Natural killer cell treated with Interleukin-12 subunit alpha and Interleukin-12 subunit beta and Interleukin-15 and Interleukin-18, amount 100 ng/mL, for 72 hours (primary cell): Measurements from ENCODE around the gene SPATA18. TPM values are rescaled to one million over a fixed set of nuclear protein-coding genes. Genes with fewer than 3 reads are reported as not detected.

ENCODE experiments used
- ATAC-seq, 2 donors: fragments of 150-1000 bp; cut with Tn5 transposase in 1 of 2; sonication (Bioruptor Pico), chemical (Tn5 transposase) in 1 of 2; 2 replicates each; pipeline ENCODE4 v1.10.0; 2021
- DNase-seq: peaks from one replicate; pipeline ENCODE4 v3.0.0; 2022; ENCODE audit warnings: low spot score
- H3K27ac Mint-ChIP-seq, 2 donors: 1 replicate in 1 of 2; 2 replicates in 1 of 2; pipeline ENCODE4 v1.8.0; 2022; ENCODE audit warnings: mixed read lengths in 2 of 2, mild to moderate bottlenecking in 1 of 2, moderate library complexity in 1 of 2
- H3K27me3 Mint-ChIP-seq, 2 donors: 1 replicate in 1 of 2; 2 replicates in 1 of 2; pipeline ENCODE4 v1.8.0; 2022; ENCODE audit warnings: mixed read lengths in 2 of 2
- H3K36me3 Mint-ChIP-seq: one replicate; pipeline ENCODE4 v1.8.0; 2022; ENCODE audit warnings: mixed read lengths
- H3K4me1 Mint-ChIP-seq, 2 donors: 1 replicate in 1 of 2; 2 replicates in 1 of 2; pipeline ENCODE4 v1.8.0; 2022; ENCODE audit warnings: low read depth in 2 of 2, mixed read lengths in 2 of 2, mild to moderate bottlenecking in 1 of 2
- H3K4me3 Mint-ChIP-seq: one replicate; pipeline ENCODE4 v1.8.0; 2022; ENCODE audit warnings: mixed read lengths
- H3K9me3 Mint-ChIP-seq: 2 replicates; pipeline ENCODE4 v1.8.0; 2022; ENCODE audit warnings: mixed read lengths
- total RNA-seq, 2 donors: library from RNA; stranded (reverse); gene quantifications; one replicate each; pipeline ENCODE4 v1.2.3, GENCODE V29; 2022

The SPATA18 gene, protein sequence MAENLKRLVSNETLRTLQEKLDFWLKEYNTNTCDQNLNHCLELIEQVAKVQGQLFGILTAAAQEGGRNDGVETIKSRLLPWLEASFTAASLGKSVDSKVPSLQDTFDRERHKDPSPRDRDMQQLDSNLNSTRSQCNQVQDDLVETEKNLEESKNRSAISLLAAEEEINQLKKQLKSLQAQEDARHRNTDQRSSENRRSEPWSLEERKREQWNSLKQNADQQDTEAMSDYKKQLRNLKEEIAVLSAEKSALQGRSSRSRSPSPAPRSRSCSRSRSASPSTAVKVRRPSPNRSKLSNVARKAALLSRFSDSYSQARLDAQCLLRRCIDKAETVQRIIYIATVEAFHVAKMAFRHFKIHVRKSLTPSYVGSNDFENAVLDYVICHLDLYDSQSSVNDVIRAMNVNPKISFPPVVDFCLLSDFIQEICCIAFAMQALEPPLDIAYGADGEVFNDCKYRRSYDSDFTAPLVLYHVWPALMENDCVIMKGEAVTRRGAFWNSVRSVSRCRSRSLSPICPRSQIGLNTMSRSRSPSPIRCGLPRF
- total RNA-seq, result not detected

DNA sequence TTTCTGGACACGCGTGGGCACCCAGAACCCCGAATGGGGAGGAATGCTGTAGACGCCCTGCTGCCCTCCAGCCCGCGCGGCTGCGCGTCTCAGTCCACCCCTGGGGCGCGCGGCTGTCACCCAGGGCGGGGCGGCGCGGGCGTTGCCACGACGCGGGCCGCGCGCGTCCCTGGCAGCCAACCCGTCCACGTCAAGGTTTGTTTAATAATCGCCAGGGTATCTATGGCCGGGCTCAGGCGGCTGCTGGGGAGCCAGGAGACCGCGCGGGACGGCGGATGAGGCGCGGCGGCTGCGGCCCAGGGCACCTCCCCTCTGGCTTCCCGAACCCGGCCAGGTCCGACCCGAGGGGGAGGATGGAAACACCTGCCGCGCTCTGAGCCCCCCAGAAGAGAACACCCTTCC is at the start of gene SPATA18:
Gene SPATA18 (plus strand): TSS at position 92 of the 402 bp plus-strand sequence. CDS start 401 bp downstream, outside the sequence.
- peak in 1 of 2 donors; percentile 57 for ATAC-seq
- peaks cover 7% of the 10 kb centered on the region for H3K36me3 Mint-ChIP-seq

DNA sequence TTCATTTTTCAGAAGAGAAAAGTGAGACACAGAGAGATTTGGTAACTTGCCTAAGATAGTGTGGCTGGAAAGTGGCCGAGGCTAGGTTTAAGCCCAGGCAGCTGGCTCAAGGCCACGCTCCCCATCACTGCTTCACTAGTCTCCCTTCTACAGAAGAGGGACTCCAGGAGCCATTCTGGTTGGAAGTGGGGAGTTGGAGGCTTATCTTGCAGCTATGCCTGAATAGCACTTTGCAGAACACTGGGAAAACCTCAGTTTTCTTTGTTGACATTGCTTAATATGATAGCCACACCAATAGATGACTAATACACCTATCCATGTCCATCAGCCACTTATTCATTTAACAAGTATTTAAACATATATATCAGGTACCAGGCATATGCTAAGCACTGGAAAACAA is 49.5 kb upstream of the SPATA18 start:
- Mint-ChIP-seq H3K4me3 (no peak overlapping the region), H3K27me3 (peaks cover 0 to 3% of the 10 kb centered on the region in 2 donors), H3K36me3 (no peaks in the 10 kb centered on the region), H3K27ac (no peak overlapping the region), H3K4me1 (no peaks in the 10 kb centered on the region), H3K9me3 (no peaks in the 10 kb centered on the region)
- DNase-seq (no peak), ATAC-seq (no peak)

More for the DNA sequence above, at the start of gene SPATA18:
- H3K27me3 Mint-ChIP-seq, result peaks cover 28 to 51% of the 10 kb centered on the region in 2 donors
- peak within 1 kb of the TSS; percentile 34 for H3K4me3 Mint-ChIP-seq
- DNase-seq, result no peak
- peaks cover 6 to 7% of the 10 kb centered on the region in 2 donors for H3K4me1 Mint-ChIP-seq
- peaks cover 4% of the 10 kb centered on the region for H3K9me3 Mint-ChIP-seq
- no peak within 1 kb of the TSS for H3K27ac Mint-ChIP-seq

DNA sequence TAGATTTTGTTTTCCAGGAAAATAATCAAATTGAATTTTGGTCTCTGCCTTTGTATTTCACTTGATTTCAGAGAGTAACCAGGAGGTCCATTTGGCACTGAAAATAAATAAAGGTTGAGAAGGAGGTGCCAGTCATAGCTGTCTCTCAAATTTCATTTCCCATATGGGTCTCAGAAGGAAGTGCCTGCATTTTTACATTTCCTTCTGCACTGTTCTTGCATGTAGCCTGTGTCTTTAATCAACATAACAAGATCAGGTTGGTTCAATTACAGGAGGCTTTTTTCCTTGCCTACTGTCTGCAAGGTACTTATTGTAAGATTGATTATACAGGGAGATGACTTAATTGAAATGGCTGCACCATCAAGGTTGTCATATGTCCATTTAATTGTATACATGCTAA is 46.7 kb upstream of the SPATA18 start:
- Mint-ChIP-seq H3K27ac (no peak overlapping the region), H3K9me3 (no peaks in the 10 kb centered on the region), H3K4me1 (no peaks in the 10 kb centered on the region), H3K36me3 (no peaks in the 10 kb centered on the region), H3K4me3 (no peak overlapping the region), H3K27me3 (no peaks in the 10 kb centered on the region)
- DNase-seq (no peak), ATAC-seq (no peak)

DNA sequence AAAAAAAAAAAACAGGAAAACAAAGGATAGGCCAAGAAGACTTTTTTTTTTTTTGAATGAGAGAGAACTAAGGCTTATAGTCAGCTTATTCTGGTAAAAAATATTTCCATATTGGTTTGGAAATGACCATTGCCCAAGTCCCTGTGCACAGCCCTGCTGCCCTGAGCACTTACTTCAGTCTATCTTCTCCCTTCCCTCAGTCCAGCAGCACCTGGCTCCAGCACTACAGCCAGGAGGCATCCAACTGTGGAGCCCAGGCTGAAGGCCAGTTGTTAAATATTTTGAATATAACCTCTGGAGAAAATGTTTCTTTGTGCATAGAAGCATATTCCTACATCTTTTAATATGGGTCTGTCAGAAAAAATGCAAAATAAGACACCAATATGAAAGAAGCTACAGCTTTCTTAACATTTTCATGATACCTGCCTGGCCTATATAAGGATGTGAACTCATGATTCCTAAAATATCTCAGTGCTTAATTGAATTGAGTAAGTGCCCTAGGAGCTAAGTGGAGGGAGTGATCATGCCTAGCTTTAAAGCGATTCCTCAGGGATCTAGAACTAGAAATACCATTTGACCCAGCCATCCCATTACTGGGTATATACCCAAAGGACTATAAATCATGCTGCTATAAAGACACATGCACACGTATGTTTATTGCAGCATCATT is 45.4 kb upstream of the SPATA18 start:
- H3K9me3 Mint-ChIP-seq, result no peaks in the 10 kb centered on the region
- ATAC-seq, result no peak
- no peaks in the 10 kb centered on the region for H3K36me3 Mint-ChIP-seq
- no peak overlapping the region for H3K4me3 Mint-ChIP-seq
- H3K27me3 Mint-ChIP-seq, result no peaks in the 10 kb centered on the region
- no peak overlapping the region for H3K27ac Mint-ChIP-seq
- no peaks in the 10 kb centered on the region for H3K4me1 Mint-ChIP-seq
- no peak for DNase-seq

DNA sequence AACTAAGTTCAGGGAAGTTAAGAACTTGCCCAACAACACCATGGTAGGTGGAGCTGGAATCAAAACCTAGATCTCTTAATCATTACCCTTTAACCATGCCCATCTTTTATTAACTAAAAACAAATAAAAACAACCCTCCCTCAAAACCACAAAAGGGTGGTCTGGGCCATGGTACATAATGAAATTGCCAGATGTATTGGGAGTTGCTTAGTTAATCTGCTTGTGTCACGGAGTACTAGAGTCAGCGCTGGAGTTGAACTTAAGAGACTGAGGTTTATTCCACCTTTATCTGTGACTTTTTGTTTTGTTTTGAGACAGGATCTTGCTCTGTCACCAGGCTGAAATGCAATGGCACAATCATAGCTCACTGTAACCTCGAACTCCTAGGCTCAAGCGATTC is 44.2 kb upstream of the SPATA18 start:
- no peaks in the 10 kb centered on the region for H3K4me1 Mint-ChIP-seq
- ATAC-seq, result no peak
- H3K27me3 Mint-ChIP-seq, result no peaks in the 10 kb centered on the region
- no peak overlapping the region for H3K4me3 Mint-ChIP-seq
- H3K36me3 Mint-ChIP-seq, result no peaks in the 10 kb centered on the region
- no peaks in the 10 kb centered on the region for H3K9me3 Mint-ChIP-seq
- H3K27ac Mint-ChIP-seq, result no peak overlapping the region
- no peak for DNase-seq

DNA sequence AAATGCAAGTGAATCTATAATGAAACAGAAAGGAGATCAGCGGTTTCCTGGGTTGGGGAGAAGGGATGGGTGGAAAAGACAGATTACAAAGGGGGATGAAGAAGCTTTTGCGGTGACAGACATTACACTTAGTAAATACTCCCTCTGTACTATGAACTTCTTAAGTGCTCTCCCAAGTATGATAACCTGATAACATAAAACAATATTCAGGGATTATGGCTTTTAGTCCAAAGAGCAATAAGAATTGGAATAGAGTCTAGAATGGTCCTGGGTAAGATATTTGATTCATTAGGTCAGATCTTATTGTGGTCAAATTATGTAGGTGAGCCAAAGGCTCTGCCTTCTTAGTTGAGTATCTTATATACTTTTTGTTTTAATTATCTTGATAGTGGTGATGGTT is 40.1 kb upstream of the SPATA18 start:
- no peaks in the 10 kb centered on the region for H3K9me3 Mint-ChIP-seq
- H3K4me1 Mint-ChIP-seq, result no peaks in the 10 kb centered on the region
- no peak overlapping the region for H3K27ac Mint-ChIP-seq
- H3K36me3 Mint-ChIP-seq, result no peaks in the 10 kb centered on the region
- H3K4me3 Mint-ChIP-seq, result no peak overlapping the region
- DNase-seq, result no peak
- H3K27me3 Mint-ChIP-seq, result no peaks in the 10 kb centered on the region
- ATAC-seq, result no peak

DNA sequence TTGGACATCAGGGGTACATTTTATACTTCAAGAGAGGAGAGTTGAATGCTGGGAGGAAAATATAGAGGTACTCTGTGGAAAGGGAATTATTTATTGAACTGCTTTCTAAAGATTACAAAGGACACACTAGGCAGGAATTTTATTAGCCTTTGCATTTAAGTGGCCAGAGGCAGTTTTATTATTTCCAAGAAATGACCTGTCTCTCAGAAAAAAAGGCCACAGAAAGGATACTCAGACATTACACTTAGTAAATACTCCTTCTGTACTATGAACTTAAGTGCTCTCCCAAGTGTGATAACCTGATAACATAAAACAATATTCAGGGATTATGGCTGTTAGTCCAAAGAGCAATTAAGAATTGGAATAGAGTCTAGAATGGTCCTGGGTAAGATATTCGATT is 38.5 kb upstream of the SPATA18 start:
- no peaks in the 10 kb centered on the region for H3K27me3 Mint-ChIP-seq
- DNase-seq (no peak), ATAC-seq (no peak)
- H3K9me3 Mint-ChIP-seq, result no peaks in the 10 kb centered on the region
- H3K36me3 Mint-ChIP-seq, result no peaks in the 10 kb centered on the region
- H3K4me1 Mint-ChIP-seq, result no peaks in the 10 kb centered on the region
- H3K27ac Mint-ChIP-seq, result no peak overlapping the region
- no peak overlapping the region for H3K4me3 Mint-ChIP-seq

DNA sequence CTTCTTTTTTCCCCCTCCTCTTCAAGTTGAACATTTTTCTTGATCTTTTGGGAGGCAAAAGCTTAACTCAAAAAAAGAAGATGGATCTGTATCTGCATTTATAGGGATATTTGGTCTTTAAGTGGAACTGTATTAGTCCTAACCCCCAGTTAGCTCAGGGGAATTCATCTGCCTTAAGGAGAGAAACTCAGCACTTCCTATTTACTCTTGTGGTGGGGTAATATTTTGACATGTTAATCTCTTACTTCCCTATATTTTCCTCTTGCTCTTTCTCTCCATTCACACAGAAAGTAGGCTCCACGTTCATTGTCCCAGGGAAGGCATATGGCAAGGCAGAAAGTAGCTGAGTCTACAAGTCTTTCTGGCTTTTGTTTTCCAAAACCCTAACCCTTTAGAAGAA is 36.2 kb upstream of the SPATA18 start:
- H3K27ac Mint-ChIP-seq, result no peak overlapping the region
- no peaks in the 10 kb centered on the region for H3K4me1 Mint-ChIP-seq
- no peaks in the 10 kb centered on the region for H3K27me3 Mint-ChIP-seq
- H3K36me3 Mint-ChIP-seq, result no peaks in the 10 kb centered on the region
- H3K4me3 Mint-ChIP-seq, result no peak overlapping the region
- no peaks in the 10 kb centered on the region for H3K9me3 Mint-ChIP-seq
- DNase-seq, result no peak
- no peak for ATAC-seq

DNA sequence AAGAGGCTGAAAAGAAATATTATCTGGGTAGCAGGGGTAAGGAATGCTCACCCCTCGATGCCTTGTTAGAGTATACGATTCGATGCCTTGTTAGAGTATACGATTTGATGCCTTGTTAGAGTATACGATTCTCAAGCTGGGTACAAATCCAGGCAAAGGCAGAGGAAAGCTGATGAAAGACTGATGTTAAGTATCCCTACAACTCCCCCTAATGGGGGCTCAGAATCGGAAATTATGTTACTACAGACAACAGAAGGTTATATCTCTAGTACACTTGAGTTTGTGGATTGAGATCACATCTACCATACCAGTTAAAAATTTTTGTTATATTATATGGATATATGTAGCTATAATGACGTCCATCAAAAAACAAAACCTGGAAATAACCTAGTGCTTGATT is 35.7 kb upstream of the SPATA18 start:
- ATAC-seq (no peak), DNase-seq (no peak)
- Mint-ChIP-seq H3K27me3 (no peaks in the 10 kb centered on the region), H3K27ac (no peak overlapping the region), H3K36me3 (no peaks in the 10 kb centered on the region), H3K4me1 (no peaks in the 10 kb centered on the region), H3K4me3 (no peak overlapping the region), H3K9me3 (no peaks in the 10 kb centered on the region)

DNA sequence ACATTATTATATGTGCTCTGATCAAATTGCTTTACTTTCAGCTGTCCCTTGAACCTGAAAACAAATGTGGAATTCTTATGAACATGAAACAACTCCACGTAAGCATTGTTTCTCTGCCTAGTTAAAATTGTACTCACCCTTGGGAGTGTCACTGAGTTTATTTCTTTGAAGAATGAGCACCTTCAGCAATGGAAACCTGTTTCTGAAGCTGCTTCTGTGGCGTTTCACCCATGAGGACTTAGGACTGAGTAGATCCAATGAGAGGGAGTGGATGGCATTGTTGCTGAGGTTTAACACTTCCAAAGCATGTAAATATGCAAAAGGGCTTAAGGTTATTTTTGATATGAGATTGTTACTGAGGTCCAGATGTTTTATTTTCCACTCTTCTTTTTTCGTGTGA is 34.1 kb upstream of the SPATA18 start:
- no peaks in the 10 kb centered on the region for H3K4me1 Mint-ChIP-seq

DNA sequence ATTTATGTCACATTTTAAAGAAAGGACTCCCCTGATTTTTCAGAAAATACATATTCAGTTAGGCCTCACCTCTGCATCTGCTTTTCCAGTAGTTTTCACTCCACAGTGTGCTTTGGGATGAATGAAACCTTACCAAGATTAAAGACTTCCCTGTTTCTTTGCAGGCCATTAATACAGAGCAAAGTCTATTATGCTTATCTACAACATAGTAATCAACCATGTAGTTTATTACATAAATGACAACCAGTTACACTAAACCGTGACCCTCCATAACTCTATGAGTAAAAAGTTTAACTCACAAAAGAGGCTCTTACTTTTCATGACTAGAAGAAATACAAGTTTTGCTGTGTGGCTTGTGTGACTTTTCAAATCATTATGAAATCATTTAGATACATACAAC is 33.3 kb upstream of the SPATA18 start:
- H3K9me3 Mint-ChIP-seq, result no peaks in the 10 kb centered on the region
- ATAC-seq, result no peak

More for the DNA sequence above, 34.1 kb upstream of the SPATA18 start:
- no peak overlapping the region for H3K27ac Mint-ChIP-seq
- DNase-seq, result no peak
- no peaks in the 10 kb centered on the region for H3K9me3 Mint-ChIP-seq
- no peak overlapping the region for H3K4me3 Mint-ChIP-seq
- no peaks in the 10 kb centered on the region for H3K27me3 Mint-ChIP-seq
- no peak for ATAC-seq
- H3K36me3 Mint-ChIP-seq, result no peaks in the 10 kb centered on the region

DNA sequence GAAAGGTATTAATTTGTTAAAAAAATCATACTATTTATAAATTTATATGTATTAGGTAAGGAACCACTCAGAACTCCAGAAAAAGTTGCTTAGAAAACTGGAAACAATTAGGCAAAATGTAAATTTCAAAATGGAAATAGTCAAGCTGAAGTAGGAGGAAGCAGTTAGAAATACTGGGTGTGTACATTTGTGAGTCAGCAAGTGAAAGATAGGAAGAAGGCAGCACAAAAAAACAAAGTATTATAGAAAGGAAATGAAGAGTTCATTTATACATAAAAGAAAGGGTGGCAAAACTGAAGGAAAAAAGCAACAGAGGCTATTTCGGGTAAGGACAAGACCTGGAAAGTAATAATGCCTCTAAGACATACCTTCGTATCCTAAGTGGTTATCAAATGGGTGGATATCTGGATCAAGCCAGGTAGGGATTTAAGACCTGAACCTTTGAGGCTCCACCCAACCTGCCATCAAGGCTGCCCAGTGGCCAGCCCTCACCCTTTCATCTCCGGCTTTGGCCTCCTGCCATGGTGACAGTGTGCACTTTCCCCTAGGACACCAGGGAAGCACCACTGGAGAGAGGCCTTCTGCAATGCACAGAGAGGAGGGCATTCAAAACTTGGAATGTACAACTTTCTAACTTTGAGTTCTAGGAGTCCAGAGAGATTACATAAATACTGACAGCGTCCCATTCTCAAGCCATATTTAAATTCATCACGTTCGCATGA is 31.0 kb upstream of the SPATA18 start, which contains the start of gene LRRC66:
Gene LRRC66 (minus strand): TSS at position 428 of the 722 bp plus-strand sequence. CDS start 2,750 bp downstream, outside the sequence.
- no peak for DNase-seq

More for the DNA sequence above, 33.3 kb upstream of the SPATA18 start:
- Mint-ChIP-seq H3K27me3 (no peaks in the 10 kb centered on the region), H3K27ac (no peak overlapping the region), H3K4me1 (no peaks in the 10 kb centered on the region), H3K4me3 (no peak overlapping the region), H3K36me3 (no peaks in the 10 kb centered on the region)
- DNase-seq, result no peak

DNA sequence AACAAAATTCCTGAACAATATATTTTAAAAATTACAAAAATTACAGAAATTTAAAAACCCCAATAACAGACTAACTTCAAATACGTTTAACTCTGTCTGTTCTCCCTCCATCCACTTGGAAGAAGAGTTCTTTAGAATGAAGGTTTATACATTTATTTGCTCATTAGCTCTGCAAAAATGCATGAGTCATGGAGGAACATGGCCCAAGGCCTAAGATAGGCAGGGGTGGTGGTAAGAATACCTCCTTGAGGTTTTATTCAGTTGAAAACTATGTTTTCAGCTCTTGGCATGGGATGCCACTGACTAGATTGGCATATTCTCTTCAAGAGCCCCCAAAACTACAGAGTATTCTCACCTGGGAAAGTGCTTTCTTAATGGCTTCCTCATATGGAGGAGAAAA is 22.1 kb upstream of the SPATA18 start:
- Mint-ChIP-seq H3K9me3 (no peaks in the 10 kb centered on the region), H3K36me3 (no peaks in the 10 kb centered on the region), H3K4me1 (no peaks in the 10 kb centered on the region), H3K4me3 (no peak overlapping the region), H3K27ac (no peak overlapping the region), H3K27me3 (peaks cover 0 to 3% of the 10 kb centered on the region in 2 donors)
- ATAC-seq (no peak), DNase-seq (no peak)

More for the DNA sequence above, 31.0 kb upstream of the SPATA18 start, which contains the start of gene LRRC66:
- Mint-ChIP-seq H3K4me1 (no peaks in the 10 kb centered on the region), H3K9me3 (no peaks in the 10 kb centered on the region), H3K27ac (no peak within 1 kb of the TSS), H3K27me3 (no peaks in the 10 kb centered on the region), H3K36me3 (no peaks in the 10 kb centered on the region), H3K4me3 (no peak within 1 kb of the TSS)
- ATAC-seq, result no peak
